Neural cell (in vitro differentiated cells): Measurements from ENCODE around the gene HUNK. TPM values are rescaled to one million over a fixed set of nuclear protein-coding genes. Genes with fewer than 3 reads are reported as not detected.
A peak's percentile ranks its signal among the peaks of the same experiment; 100 is the strongest.
"Not testable (repeated sequence)": the region's sequence is repeated elsewhere in the genome, so short reads cannot be mapped to it uniquely, and the experiment has no call there.

Source experiments
- H2AFZ ChIP-seq: fragments of 200-600, 300-800 bp; sonication (generic), shearing (Covaris generic); 2 replicates; pipeline ENCODE4 v1.6.0; 2014; ENCODE audit warnings: low read depth, mild to moderate bottlenecking, antibody characterized with exemption, low read length, moderate library complexity
- H3F3A ChIP-seq: fragments of 200-600 bp; shearing (Covaris generic); 2 replicates; pipeline ENCODE4 v1.6.1; 2016; ENCODE audit warnings: mild to moderate bottlenecking, moderate library complexity, mixed read lengths, antibody characterized with exemption, low read length; ENCODE audit not compliant: insufficient read depth, poor library complexity, severe bottlenecking
- H3K27ac ChIP-seq: fragments of 200-600, 300-800 bp; sonication (generic), shearing (Covaris generic); 2 replicates; pipeline ENCODE4 v1.5.1; 2014; ENCODE audit warnings: mild to moderate bottlenecking, low read length, moderate library complexity
- H3K27me3 ChIP-seq: fragments of 300-800, 200-600 bp; sonication (generic), shearing (Covaris generic); 2 replicates; pipeline ENCODE4 v1.6.0; 2014; ENCODE audit warnings: mild to moderate bottlenecking, low read depth, low read length, moderate library complexity; ENCODE audit not compliant: insufficient read depth
- H3K36me3 ChIP-seq: fragments of 300-800, 200-600 bp; sonication (generic), shearing (Covaris generic); 2 replicates; pipeline ENCODE4 v1.5.1; 2014; ENCODE audit warnings: mild to moderate bottlenecking, antibody characterized with exemption, low read length, moderate library complexity; ENCODE audit not compliant: insufficient read depth
- H3K4me2 ChIP-seq: fragments of 300-800, 200-600 bp; sonication (generic), shearing (Covaris generic); 2 replicates; pipeline ENCODE4 v1.6.0; 2014; ENCODE audit warnings: mild to moderate bottlenecking, low read length
- H3K4me3 ChIP-seq: fragments of 300-800, 200-600 bp; sonication (generic), shearing (Covaris generic); 2 replicates; pipeline ENCODE4 v1.5.1; 2014; ENCODE audit warnings: mild to moderate bottlenecking, low read length, moderate library complexity
- H3K79me2 ChIP-seq: fragments of 200-600 bp; shearing (Covaris generic); replicated peaks from 2 replicates; pipeline ENCODE4 v1.6.0; 2014; ENCODE audit warnings: mild to moderate bottlenecking, low read length, moderate library complexity; ENCODE audit not compliant: insufficient read depth
- H3K9ac ChIP-seq: fragments of 300-800, 200-600 bp; sonication (generic), shearing (Covaris generic); 2 replicates; pipeline ENCODE4 v1.6.1; 2016; ENCODE audit warnings: mild to moderate bottlenecking, low read length, mixed read lengths
- H3K9me2 ChIP-seq: fragments of 200-600 bp; shearing (Covaris generic); 2 replicates; pipeline ENCODE4 v1.6.1; 2016; ENCODE audit warnings: mild to moderate bottlenecking, low read length, mixed read lengths; ENCODE audit not compliant: insufficient read depth
- H3K9me3 ChIP-seq: fragments of 200-600, 300-800 bp; sonication (generic), shearing (Covaris generic); 2 replicates; pipeline ENCODE4 v1.6.1; 2016; ENCODE audit warnings: mild to moderate bottlenecking, mixed run types, low read length, moderate library complexity, mixed read lengths
- H4K20me1 ChIP-seq: fragments of 200-600 bp; shearing (Covaris generic); 2 replicates; pipeline ENCODE4 v1.6.1; 2016; ENCODE audit warnings: mild to moderate bottlenecking, mixed run types; ENCODE audit not compliant: insufficient read depth
- CTCF ChIP-seq: fragments of 450-650 bp; IDR thresholded peaks from 2 replicates; pipeline ENCODE4 v1.5.1; 2014; ENCODE audit warnings: antibody characterized with exemption, mild to moderate bottlenecking, moderate library complexity; ENCODE audit not compliant: poor library complexity, severe bottlenecking
- EP300 ChIP-seq: fragments of 450-650 bp; conservative IDR thresholded peaks from 2 replicates; pipeline ENCODE4 v1.6.1; 2014; ENCODE audit warnings: antibody characterized with exemption, mild to moderate bottlenecking, moderate library complexity; ENCODE audit not compliant: poor library complexity, severe bottlenecking
- EZH2 ChIP-seq: fragments of 200-600, 300-800 bp; shearing (Covaris generic), sonication (generic); IDR thresholded peaks from 2 replicates; pipeline ENCODE4 v1.6.1; 2014; ENCODE audit warnings: antibody characterized with exemption, low read length, borderline replicate concordance, mild to moderate bottlenecking; ENCODE audit not compliant: insufficient read depth, poor library complexity, severe bottlenecking
- MXI1 ChIP-seq: fragments of 450-650 bp; conservative IDR thresholded peaks from 2 replicates; pipeline ENCODE4 v1.6.1; 2014; ENCODE audit warnings: antibody characterized with exemption, mild to moderate bottlenecking; ENCODE audit not compliant: poor library complexity, severe bottlenecking
- POLR2AphosphoS5 ChIP-seq: IDR thresholded peaks from 2 replicates; pipeline ENCODE4 v1.6.1; 2012
- RAD21 ChIP-seq: fragments of 450-650 bp; conservative IDR thresholded peaks from 2 replicates; pipeline ENCODE4 v1.6.1; 2014; ENCODE audit warnings: antibody characterized with exemption, mild to moderate bottlenecking, moderate library complexity
- SMC3 ChIP-seq: fragments of 450-650 bp; conservative IDR thresholded peaks from 2 replicates; pipeline ENCODE4 v1.6.1; 2014; ENCODE audit warnings: antibody characterized with exemption, mild to moderate bottlenecking, moderate library complexity; ENCODE audit not compliant: poor library complexity
- TAF1 ChIP-seq: IDR thresholded peaks from 2 replicates; pipeline ENCODE4 v1.6.1; 2012; ENCODE audit warnings: low read depth
- polyA plus RNA-seq: library from polyadenylated mRNA; depleted of rRNA; stranded (reverse); fragments of >200 nt; gene quantifications from 2 replicates; pipeline ENCODE4 v1.2.3, GENCODE V29; 2014
- TF ChIP-seq, protein P1 (sequence below): IDR thresholded peaks from 2 replicates; pipeline ENCODE4 v1.6.1; 2012; ENCODE audit warnings: borderline replicate concordance

HUNK gene
- polyA plus RNA-seq, 1 donor from 2014 or later, result 9.3 TPM

DNA sequence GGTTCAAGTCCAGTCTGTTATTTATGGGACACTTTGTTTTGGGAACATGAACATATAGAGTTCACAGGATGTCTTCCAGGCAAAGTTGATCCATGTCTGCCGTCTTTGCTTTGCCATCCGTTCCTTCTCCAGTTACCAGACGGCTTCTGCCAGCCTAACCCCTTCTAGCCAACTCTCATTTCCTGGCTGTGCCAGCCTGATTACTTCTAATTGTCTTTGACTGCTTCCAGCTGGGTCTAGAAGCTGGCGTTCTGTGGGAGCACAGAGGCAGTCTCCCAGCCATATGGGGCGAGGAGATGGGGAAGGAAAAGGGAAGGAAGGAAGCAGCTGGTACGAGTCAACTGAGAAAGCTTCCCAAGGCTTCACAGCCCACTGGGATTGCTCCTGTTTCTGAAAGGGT lies 3.1 kb upstream of the HUNK start:
- H3K36me3 ChIP-seq, result no peaks in the 10 kb centered on the region
- no peak overlapping the region for H3K4me2 ChIP-seq
- H3K4me3 ChIP-seq, result no peak overlapping the region
- H3K27ac ChIP-seq, result no peak overlapping the region
- H3K9me3 ChIP-seq, result no peaks in the 10 kb centered on the region
- H4K20me1 ChIP-seq, result no peaks in the 10 kb centered on the region
- TF ChIP-seq SMC3 (no peak), POLR2AphosphoS5 (no peak), EP300 (no peak), EZH2 (no peak), TAF1 (no peak), MXI1 (no peak), RAD21 (no peak), CTCF (no peak)
- TF ChIP-seq, protein P1, sequence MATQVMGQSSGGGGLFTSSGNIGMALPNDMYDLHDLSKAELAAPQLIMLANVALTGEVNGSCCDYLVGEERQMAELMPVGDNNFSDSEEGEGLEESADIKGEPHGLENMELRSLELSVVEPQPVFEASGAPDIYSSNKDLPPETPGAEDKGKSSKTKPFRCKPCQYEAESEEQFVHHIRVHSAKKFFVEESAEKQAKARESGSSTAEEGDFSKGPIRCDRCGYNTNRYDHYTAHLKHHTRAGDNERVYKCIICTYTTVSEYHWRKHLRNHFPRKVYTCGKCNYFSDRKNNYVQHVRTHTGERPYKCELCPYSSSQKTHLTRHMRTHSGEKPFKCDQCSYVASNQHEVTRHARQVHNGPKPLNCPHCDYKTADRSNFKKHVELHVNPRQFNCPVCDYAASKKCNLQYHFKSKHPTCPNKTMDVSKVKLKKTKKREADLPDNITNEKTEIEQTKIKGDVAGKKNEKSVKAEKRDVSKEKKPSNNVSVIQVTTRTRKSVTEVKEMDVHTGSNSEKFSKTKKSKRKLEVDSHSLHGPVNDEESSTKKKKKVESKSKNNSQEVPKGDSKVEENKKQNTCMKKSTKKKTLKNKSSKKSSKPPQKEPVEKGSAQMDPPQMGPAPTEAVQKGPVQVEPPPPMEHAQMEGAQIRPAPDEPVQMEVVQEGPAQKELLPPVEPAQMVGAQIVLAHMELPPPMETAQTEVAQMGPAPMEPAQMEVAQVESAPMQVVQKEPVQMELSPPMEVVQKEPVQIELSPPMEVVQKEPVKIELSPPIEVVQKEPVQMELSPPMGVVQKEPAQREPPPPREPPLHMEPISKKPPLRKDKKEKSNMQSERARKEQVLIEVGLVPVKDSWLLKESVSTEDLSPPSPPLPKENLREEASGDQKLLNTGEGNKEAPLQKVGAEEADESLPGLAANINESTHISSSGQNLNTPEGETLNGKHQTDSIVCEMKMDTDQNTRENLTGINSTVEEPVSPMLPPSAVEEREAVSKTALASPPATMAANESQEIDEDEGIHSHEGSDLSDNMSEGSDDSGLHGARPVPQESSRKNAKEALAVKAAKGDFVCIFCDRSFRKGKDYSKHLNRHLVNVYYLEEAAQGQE, result no peak
- no peaks in the 10 kb centered on the region for H3K27me3 ChIP-seq
- no peaks in the 10 kb centered on the region for H3K9me2 ChIP-seq
- peaks cover 4% of the 10 kb centered on the region for H3F3A ChIP-seq
- no peak overlapping the region for H2AFZ ChIP-seq
- H3K79me2 ChIP-seq, result peaks cover 4% of the 10 kb centered on the region
- H3K9ac ChIP-seq, result no peak overlapping the region

- H3K27me3 ChIP-seq, result no peaks in the 10 kb centered on the region
- H3K9me3 ChIP-seq, result no peaks in the 10 kb centered on the region
- H3K36me3 ChIP-seq, result no peaks in the 10 kb centered on the region
- H2AFZ ChIP-seq, result no peak overlapping the region
- peaks cover 4% of the 10 kb centered on the region for H3F3A ChIP-seq
- no peaks in the 10 kb centered on the region for H4K20me1 ChIP-seq
- no peak overlapping the region for H3K4me2 ChIP-seq
- no peak for TF ChIP-seq SMC3
- no peak for TF ChIP-seq RAD21
- no peak for TF ChIP-seq TAF1
- TF ChIP-seq EZH2, result no peak
- TF ChIP-seq, protein P1, result no peak
- TF ChIP-seq CTCF, result no peak
- no peak for TF ChIP-seq POLR2AphosphoS5
- TF ChIP-seq MXI1, result no peak
- no peak for TF ChIP-seq EP300
- H3K4me3 ChIP-seq, result no peak overlapping the region
- H3K9me2 ChIP-seq, result no peaks in the 10 kb centered on the region
- no peak overlapping the region for H3K27ac ChIP-seq
- H3K9ac ChIP-seq, result no peak overlapping the region
- peaks cover 12% of the 10 kb centered on the region for H3K79me2 ChIP-seq
These were observed 2.2 kb upstream of the HUNK start for GRCh38 chr21:31870472-31871193.

DNA sequence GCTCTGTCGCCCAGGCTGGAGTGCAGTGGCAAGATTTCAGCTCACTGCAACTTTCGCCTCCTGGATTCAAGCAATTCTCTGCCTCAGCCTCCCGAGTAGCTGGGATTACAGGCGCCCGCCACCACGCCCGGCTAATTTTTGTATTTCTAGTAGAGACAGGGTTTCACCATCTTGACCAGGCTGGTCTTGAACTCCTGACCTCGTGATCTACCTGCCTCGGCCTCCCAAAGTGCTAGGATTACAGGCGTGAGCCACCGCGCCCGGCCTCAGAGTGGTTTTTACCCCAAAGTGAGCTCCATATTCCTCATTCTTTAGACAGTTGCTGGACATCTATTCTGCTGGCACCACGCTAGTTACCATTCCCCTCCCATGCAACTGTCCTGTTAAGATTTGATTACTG lies 1.4 kb upstream of the HUNK start:
- Histone ChIP-seq H3K4me3 (peak overlapping the region; percentile 83), H3K9ac (peak overlapping the region; percentile 89), H3K4me2 (peak overlapping the region; percentile 89), H3K79me2 (peaks cover 20% of the 10 kb centered on the region), H3K27ac (peak overlapping the region; percentile 93)
- H4K20me1 ChIP-seq, H3K9me2 ChIP-seq, H3K9me3 ChIP-seq, H3K36me3 ChIP-seq, H3K27me3 ChIP-seq, H2AFZ ChIP-seq, H3F3A ChIP-seq: not testable (repeated sequence)
